SIG-M5 (cell line): ENCODE measurements around the gene YEATS2.
"Not testable (repeated sequence)": the region's sequence is repeated elsewhere in the genome, so short reads cannot be mapped to it uniquely, and the experiment has no call there.

Experiments
- DNase-seq: peaks from one replicate; lab custom pipeline; 2025; lab: John Stamatoyannopoulos, UW

YEATS2 gene

GRCh38 chr3:183697610-183698317 lies at the start of gene YEATS2:
Gene YEATS2, plus strand, starts transcription at chr3:183697797. Its CDS starts 17,366 bp downstream, at chr3:183715163.
- no peak for DNase-seq

- DNase-seq = no peak
Measured at GRCh38 chr3:183650554-183650953, 47.0 kb upstream of the YEATS2 start.

- no peak for DNase-seq
Measured at GRCh38 chr3:183653209-183654064, 44.2 kb upstream of the YEATS2 start.

GRCh38 chr3:183654727-183655126 lies 42.9 kb upstream of the YEATS2 start:
- DNase-seq = no peak

- DNase-seq = no peak
Measured at GRCh38 chr3:183662099-183662498, 35.5 kb upstream of the YEATS2 start.

GRCh38 chr3:183664913-183665381 lies 32.6 kb upstream of the YEATS2 start:
- DNase-seq = no peak

GRCh38 chr3:183680061-183680460 lies 17.5 kb upstream of the YEATS2 start:
- no peak for DNase-seq

GRCh38 chr3:183687705-183688104 lies 9.9 kb upstream of the YEATS2 start:
- no peak for DNase-seq

- no peak for DNase-seq
Measured at GRCh38 chr3:183688874-183689273, 8.7 kb upstream of the YEATS2 start.

GRCh38 chr3:183689621-183690020 lies 8.0 kb upstream of the YEATS2 start:
- DNase-seq = not testable (repeated sequence)

- DNase-seq = no peak
Measured at GRCh38 chr3:183690402-183690995, 7.1 kb upstream of the YEATS2 start.

GRCh38 chr3:183692436-183692835 lies 5.2 kb upstream of the YEATS2 start:
- no peak for DNase-seq

- no peak for DNase-seq
Measured at GRCh38 chr3:183695569-183696364, 1.8 kb upstream of the YEATS2 start.

GRCh38 chr3:183697123-183697609 lies 431 bp upstream of the YEATS2 start:
- DNase-seq = no peak

- DNase-seq = no peak
Measured at GRCh38 chr3:183698318-183698751, 738 bp downstream of the YEATS2 start.

- no peak for DNase-seq
Measured at GRCh38 chr3:183698756-183699155, 1.2 kb downstream of the YEATS2 start.

GRCh38 chr3:183699238-183699947 lies 1.8 kb downstream of the YEATS2 start:
- no peak for DNase-seq

GRCh38 chr3:183701744-183702143 lies 4.1 kb downstream of the YEATS2 start:
- DNase-seq = no peak

- DNase-seq = not testable (repeated sequence)
Measured at GRCh38 chr3:183703892-183704291, 6.3 kb downstream of the YEATS2 start.

GRCh38 chr3:183710231-183710630 lies 12.6 kb downstream of the YEATS2 start:
- no peak for DNase-seq

GRCh38 chr3:183711516-183711915 lies 13.9 kb downstream of the YEATS2 start:
- DNase-seq = no peak
